SU-DHL-6 (cell line): ENCODE measurements around the gene NGF.

ENCODE experiments used
- EZH2phosphoT487 ChIP-seq: fragments of 200-600 bp; sonication (generic), shearing (Covaris generic); conservative IDR thresholded peaks from 2 replicates; pipeline ENCODE4 v1.6.1; 2018; ENCODE audit warnings: mild to moderate bottlenecking, antibody characterized with exemption, low read length, moderate library complexity, mixed read lengths
- TF ChIP-seq, protein P1 (sequence below): fragments of 200-600 bp; sonication (generic); IDR thresholded peaks from one replicate; pipeline ENCODE4 v1.5.1; 2017; ENCODE audit warnings: antibody characterized with exemption, mild to moderate bottlenecking, low read length, moderate library complexity; ENCODE audit not compliant: insufficient read depth, poor library complexity, severe bottlenecking

- TF ChIP-seq, protein P1, sequence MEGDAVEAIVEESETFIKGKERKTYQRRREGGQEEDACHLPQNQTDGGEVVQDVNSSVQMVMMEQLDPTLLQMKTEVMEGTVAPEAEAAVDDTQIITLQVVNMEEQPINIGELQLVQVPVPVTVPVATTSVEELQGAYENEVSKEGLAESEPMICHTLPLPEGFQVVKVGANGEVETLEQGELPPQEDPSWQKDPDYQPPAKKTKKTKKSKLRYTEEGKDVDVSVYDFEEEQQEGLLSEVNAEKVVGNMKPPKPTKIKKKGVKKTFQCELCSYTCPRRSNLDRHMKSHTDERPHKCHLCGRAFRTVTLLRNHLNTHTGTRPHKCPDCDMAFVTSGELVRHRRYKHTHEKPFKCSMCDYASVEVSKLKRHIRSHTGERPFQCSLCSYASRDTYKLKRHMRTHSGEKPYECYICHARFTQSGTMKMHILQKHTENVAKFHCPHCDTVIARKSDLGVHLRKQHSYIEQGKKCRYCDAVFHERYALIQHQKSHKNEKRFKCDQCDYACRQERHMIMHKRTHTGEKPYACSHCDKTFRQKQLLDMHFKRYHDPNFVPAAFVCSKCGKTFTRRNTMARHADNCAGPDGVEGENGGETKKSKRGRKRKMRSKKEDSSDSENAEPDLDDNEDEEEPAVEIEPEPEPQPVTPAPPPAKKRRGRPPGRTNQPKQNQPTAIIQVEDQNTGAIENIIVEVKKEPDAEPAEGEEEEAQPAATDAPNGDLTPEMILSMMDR: no peak
- no peak for TF ChIP-seq EZH2phosphoT487
These were observed 86.7 kb downstream of the NGF start for GRCh38 chr1:115251340-115251748.
